Smooth muscle cell (in vitro differentiated cells): Measurements from ENCODE around the gene GLIS1. TPM values are rescaled to one million over a fixed set of nuclear protein-coding genes. Genes with fewer than 3 reads are reported as not detected.

Experiments
- DNase-seq: peaks from one replicate; lab custom pipeline; 2025; ENCODE audit not compliant: unreplicated experiment; lab: John Stamatoyannopoulos, UW
- H2AFZ ChIP-seq: fragments of 200-600 bp; sonication (generic); 2 replicates; pipeline ENCODE4 v1.6.0; 2016; ENCODE audit warnings: antibody characterized with exemption, low read depth, mild to moderate bottlenecking
- H3F3A ChIP-seq: fragments of 200-600 bp; sonication (generic); 2 replicates; pipeline ENCODE4 v1.6.0; 2017; ENCODE audit warnings: antibody characterized with exemption, low read depth
- H3K27ac ChIP-seq: fragments of 200-600 bp; sonication (generic); 2 replicates; pipeline ENCODE4 v1.5.1; 2016; ENCODE audit warnings: low read depth, mild to moderate bottlenecking
- H3K27me3 ChIP-seq: fragments of 200-600 bp; sonication (generic); 2 replicates; pipeline ENCODE4 v1.6.1; 2016; ENCODE audit warnings: low read depth, mild to moderate bottlenecking
- H3K36me3 ChIP-seq: fragments of 200-600 bp; sonication (generic); 2 replicates; pipeline ENCODE4 v1.5.1; 2016; ENCODE audit warnings: low read depth
- H3K4me1 ChIP-seq: fragments of 200-600 bp; sonication (generic); 2 replicates; pipeline ENCODE4 v1.5.1; 2016; ENCODE audit warnings: low read depth
- H3K4me2 ChIP-seq: fragments of 200-600 bp; sonication (generic); 2 replicates; pipeline ENCODE4 v1.6.0; 2016; ENCODE audit warnings: mild to moderate bottlenecking
- H3K4me3 ChIP-seq: fragments of 200-600 bp; sonication (generic); 2 replicates; pipeline ENCODE4 v1.5.1; 2016; ENCODE audit warnings: mild to moderate bottlenecking
- H3K79me2 ChIP-seq: fragments of 200-600 bp; sonication (generic); 2 replicates; pipeline ENCODE4 v1.6.0; 2016; ENCODE audit warnings: low read depth, mild to moderate bottlenecking
- H3K9ac ChIP-seq: fragments of 200-600 bp; sonication (generic); 2 replicates; pipeline ENCODE4 v1.6.0; 2016; ENCODE audit warnings: low read depth
- H3K9me3 ChIP-seq: fragments of 200-600 bp; sonication (generic); replicated peaks from 2 replicates; pipeline ENCODE4 v1.5.1; 2016; ENCODE audit warnings: low read depth
- H4K20me1 ChIP-seq: fragments of 200-600 bp; sonication (generic); 2 replicates; pipeline ENCODE4 v1.6.0; 2016; ENCODE audit warnings: low read depth
- CTCF ChIP-seq: fragments of 200-600 bp; sonication (generic); IDR thresholded peaks from 2 replicates; pipeline ENCODE4 v1.5.1; 2017; ENCODE audit warnings: borderline replicate concordance, mild to moderate bottlenecking, antibody characterized with exemption; ENCODE audit not compliant: insufficient read depth, poor library complexity, severe bottlenecking
- WGBS: methylation state at CpG from one replicate; pipeline ENCODE4 v1.1.7; 2016; ENCODE audit warnings: low lambda C conversion rate; 5-methylcytosine and 5-hydroxymethylcytosine counted together
- polyA plus RNA-seq: library from polyadenylated mRNA; unstranded; fragments of >200 nt; fragmentation: Nextera tagmentation; extraction: Ambion mirVana; gene quantifications from 2 replicates; pipeline ENCODE4 v1.2.1, GENCODE V29; 2016
- total RNA-seq: library from RNA; depleted of rRNA; stranded (reverse); fragments of >200 nt; gene quantifications from 2 replicates; pipeline ENCODE4 v1.2.3, GENCODE V29; 2014

Gene GLIS1
- total and polyA plus RNA-seq, 2 experiments from 2014 or later = 0.36 to 4.9 TPM

GRCh38 chr1:53562291-53562980 lies 176.5 kb downstream of the GLIS1 start:
- WGBS = 83% methylated on average over 14 of the region's 14 CpGs
- H3K4me3 ChIP-seq = no peak overlapping the region
- H3K27me3 ChIP-seq = no peaks in the 10 kb centered on the region
- H3K4me2 ChIP-seq = no peak overlapping the region
- H4K20me1 ChIP-seq = no peaks in the 10 kb centered on the region
- H3K36me3 ChIP-seq = no peaks in the 10 kb centered on the region
- no peak overlapping the region for H3K9ac ChIP-seq
- H2AFZ ChIP-seq = no peak overlapping the region
- H3K27ac ChIP-seq = no peak overlapping the region
- H3F3A ChIP-seq = peaks cover 3% of the 10 kb centered on the region
- H3K4me1 ChIP-seq = no peaks in the 10 kb centered on the region
- no peaks in the 10 kb centered on the region for H3K9me3 ChIP-seq
- no peaks in the 10 kb centered on the region for H3K79me2 ChIP-seq
- no peak for DNase-seq
- no peak for TF ChIP-seq CTCF

DNA sequence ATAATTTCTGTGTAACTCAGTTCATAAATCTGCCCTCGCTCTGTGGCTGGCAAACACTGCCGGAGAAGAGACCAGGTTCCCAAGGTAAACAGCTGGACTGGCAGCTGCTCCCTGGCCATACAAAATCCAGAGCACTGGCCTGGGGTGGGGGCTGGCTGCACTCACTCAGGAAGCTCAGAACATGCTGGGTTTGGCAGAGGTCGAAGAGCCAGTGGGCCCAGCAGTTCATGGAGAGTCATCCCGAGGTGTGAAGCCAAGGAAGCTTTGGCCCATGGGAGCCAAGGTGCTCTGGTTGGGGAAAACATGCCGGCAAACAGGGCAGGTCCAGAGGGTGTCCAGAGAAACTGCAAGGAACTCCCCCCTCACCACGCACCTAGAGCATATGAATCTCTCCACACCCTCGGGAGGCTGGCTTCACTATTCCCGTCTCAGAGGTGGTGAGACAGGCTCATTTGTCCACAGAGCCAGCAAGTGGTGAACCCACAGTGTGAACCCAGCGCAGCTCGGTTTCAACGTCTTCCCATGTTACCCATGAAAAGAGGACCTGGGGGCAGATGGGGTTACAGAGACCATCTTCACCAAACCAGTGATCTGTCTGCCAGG lies 177.4 kb downstream of the GLIS1 start:
- Histone ChIP-seq H3K4me3 (no peak overlapping the region), H2AFZ (no peak overlapping the region), H3K36me3 (no peaks in the 10 kb centered on the region), H3K4me2 (peak overlapping the region; percentile 4), H3K27me3 (no peaks in the 10 kb centered on the region), H4K20me1 (no peaks in the 10 kb centered on the region), H3K79me2 (no peaks in the 10 kb centered on the region), H3K9me3 (no peaks in the 10 kb centered on the region), H3F3A (peaks cover 3% of the 10 kb centered on the region), H3K9ac (no peak overlapping the region), H3K4me1 (no peaks in the 10 kb centered on the region), H3K27ac (peak overlapping the region; percentile 36)
- DNase-seq = no peak
- no peak for TF ChIP-seq CTCF
- 84% methylated on average over 11 of the region's 11 CpGs for WGBS

DNA sequence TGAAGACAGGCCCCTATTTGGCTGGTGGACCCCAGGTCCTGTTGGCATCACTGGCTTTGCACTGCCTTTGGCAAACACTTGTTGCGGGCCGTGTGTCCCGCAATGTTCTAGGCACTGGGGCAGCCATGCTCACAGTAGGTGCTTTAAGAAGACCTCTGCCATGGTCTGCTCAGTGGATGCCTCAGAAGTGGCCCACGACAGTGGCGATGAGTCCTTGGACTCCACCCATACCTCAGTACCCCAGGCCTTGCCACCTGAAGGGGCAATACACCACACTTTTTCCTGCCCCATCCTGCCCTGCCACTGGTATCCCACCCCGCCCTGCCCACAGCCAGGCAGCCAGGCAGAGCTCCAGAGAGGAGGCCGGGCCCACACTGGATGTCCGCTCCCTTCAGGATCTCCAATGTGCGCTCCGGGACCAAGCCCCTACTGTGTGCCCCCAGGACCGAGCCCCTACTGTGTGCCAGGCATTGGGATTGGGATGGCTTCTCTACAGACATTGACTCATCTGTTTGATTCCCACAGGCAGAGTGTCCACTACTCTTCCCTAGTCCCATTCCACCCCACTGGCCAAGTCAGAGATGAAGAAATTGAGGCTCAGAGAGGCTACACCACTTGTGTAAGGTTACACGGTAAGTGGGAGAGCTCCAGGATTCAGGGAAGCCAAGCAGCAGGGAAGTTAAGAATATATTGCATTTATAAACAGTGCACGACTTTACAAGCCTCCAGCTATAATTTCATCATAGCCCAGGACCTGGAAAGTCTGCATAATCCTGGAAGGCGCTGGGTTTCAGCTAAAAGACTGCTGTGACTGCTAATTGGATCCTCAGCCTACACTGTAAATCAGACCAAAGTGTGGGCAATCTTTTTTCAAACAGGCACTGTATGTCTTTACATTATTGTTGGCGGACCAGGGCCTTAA lies 178.1 kb downstream of the GLIS1 start:
- H3K4me2 ChIP-seq = peak overlapping the region; percentile 4
- no peaks in the 10 kb centered on the region for H3K4me1 ChIP-seq
- no peaks in the 10 kb centered on the region for H3K27me3 ChIP-seq
- H2AFZ ChIP-seq = no peak overlapping the region
- no peaks in the 10 kb centered on the region for H3K36me3 ChIP-seq
- no peak for TF ChIP-seq CTCF
- H3F3A ChIP-seq = peaks cover 6% of the 10 kb centered on the region
- no peak overlapping the region for H3K4me3 ChIP-seq
- H3K9me3 ChIP-seq = no peaks in the 10 kb centered on the region
- 81% methylated on average over 15 of the region's 15 CpGs for WGBS
- H3K79me2 ChIP-seq = no peaks in the 10 kb centered on the region
- DNase-seq = no peak
- H4K20me1 ChIP-seq = no peaks in the 10 kb centered on the region
- H3K27ac ChIP-seq = peak overlapping the region; percentile 36
- no peak overlapping the region for H3K9ac ChIP-seq
